ENCODE measurements around the gene SLC39A11.

DNA sequence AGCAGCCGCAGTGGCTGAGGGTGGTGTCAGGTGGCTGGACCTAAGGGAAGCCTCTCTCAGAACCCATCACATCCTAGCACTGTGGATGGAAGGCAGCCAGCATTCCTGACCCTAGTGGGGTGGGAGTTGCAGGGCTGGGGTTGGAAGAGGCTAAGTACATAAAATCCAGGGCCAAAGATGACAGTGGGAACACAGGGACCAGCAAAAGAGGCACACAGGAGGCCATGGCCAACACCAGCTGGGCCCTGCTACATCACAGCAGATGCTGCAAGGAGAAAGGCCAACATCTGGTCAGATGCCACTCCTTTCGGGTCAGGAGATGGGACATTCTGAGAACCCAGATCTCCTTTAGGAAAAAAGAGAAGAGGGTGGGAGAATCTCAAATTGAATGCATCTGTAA, 415.4 kb downstream of the SLC39A11 start:
- TF ChIP-seq, protein P1, sequence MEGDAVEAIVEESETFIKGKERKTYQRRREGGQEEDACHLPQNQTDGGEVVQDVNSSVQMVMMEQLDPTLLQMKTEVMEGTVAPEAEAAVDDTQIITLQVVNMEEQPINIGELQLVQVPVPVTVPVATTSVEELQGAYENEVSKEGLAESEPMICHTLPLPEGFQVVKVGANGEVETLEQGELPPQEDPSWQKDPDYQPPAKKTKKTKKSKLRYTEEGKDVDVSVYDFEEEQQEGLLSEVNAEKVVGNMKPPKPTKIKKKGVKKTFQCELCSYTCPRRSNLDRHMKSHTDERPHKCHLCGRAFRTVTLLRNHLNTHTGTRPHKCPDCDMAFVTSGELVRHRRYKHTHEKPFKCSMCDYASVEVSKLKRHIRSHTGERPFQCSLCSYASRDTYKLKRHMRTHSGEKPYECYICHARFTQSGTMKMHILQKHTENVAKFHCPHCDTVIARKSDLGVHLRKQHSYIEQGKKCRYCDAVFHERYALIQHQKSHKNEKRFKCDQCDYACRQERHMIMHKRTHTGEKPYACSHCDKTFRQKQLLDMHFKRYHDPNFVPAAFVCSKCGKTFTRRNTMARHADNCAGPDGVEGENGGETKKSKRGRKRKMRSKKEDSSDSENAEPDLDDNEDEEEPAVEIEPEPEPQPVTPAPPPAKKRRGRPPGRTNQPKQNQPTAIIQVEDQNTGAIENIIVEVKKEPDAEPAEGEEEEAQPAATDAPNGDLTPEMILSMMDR (IDR thresholded peaks at IDR 0.05), result no peak
- TF ChIP-seq POLR2AphosphoS5 (IDR thresholded peaks at IDR 0.05; ENCODE audit: low read depth, low read length) (no peak), TCF7L2 (IDR thresholded peaks at IDR 0.05; ENCODE audit: low read depth, low read length) (no peak)
- TF ChIP-seq, protein P2, sequence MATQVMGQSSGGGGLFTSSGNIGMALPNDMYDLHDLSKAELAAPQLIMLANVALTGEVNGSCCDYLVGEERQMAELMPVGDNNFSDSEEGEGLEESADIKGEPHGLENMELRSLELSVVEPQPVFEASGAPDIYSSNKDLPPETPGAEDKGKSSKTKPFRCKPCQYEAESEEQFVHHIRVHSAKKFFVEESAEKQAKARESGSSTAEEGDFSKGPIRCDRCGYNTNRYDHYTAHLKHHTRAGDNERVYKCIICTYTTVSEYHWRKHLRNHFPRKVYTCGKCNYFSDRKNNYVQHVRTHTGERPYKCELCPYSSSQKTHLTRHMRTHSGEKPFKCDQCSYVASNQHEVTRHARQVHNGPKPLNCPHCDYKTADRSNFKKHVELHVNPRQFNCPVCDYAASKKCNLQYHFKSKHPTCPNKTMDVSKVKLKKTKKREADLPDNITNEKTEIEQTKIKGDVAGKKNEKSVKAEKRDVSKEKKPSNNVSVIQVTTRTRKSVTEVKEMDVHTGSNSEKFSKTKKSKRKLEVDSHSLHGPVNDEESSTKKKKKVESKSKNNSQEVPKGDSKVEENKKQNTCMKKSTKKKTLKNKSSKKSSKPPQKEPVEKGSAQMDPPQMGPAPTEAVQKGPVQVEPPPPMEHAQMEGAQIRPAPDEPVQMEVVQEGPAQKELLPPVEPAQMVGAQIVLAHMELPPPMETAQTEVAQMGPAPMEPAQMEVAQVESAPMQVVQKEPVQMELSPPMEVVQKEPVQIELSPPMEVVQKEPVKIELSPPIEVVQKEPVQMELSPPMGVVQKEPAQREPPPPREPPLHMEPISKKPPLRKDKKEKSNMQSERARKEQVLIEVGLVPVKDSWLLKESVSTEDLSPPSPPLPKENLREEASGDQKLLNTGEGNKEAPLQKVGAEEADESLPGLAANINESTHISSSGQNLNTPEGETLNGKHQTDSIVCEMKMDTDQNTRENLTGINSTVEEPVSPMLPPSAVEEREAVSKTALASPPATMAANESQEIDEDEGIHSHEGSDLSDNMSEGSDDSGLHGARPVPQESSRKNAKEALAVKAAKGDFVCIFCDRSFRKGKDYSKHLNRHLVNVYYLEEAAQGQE (IDR thresholded peaks at IDR 0.05; ENCODE audit: insufficient read depth in 1 of 2, low read depth in 2 of 2, low read length in 1 of 2), result no peak

Data from Panc1 (cell line).